Adipocyte (in vitro differentiated cells): Measurements from ENCODE around the gene ATOH1.

ENCODE experiments used
- DNase-seq: peaks from one replicate; pipeline ENCODE4 v3.0.0-alpha.2; 2015; ENCODE audit warnings: low read depth
- H3K27me3 ChIP-seq: replicated peaks from 2 replicates; pipeline ENCODE4 v1.7.0; 2013; ENCODE audit warnings: mild to moderate bottlenecking, low read length, moderate library complexity; ENCODE audit not compliant: control insufficient read depth, insufficient read depth
- H3K36me3 ChIP-seq: 2 replicates; pipeline ENCODE4 v1.7.0; 2013; ENCODE audit warnings: low read length, mild to moderate bottlenecking, moderate library complexity; ENCODE audit not compliant: control insufficient read depth, insufficient read depth, severe bottlenecking
- H3K4me1 ChIP-seq: 2 replicates; pipeline ENCODE4 v1.7.0; 2013; ENCODE audit warnings: mild to moderate bottlenecking, low read length, moderate library complexity; ENCODE audit not compliant: control insufficient read depth, insufficient read depth
- H3K4me3 ChIP-seq: 2 replicates; pipeline ENCODE4 v1.7.0; 2013; ENCODE audit warnings: mild to moderate bottlenecking, low read length, moderate library complexity
- H3K9ac ChIP-seq: 2 replicates; pipeline ENCODE4 v1.7.0; 2013; ENCODE audit warnings: mild to moderate bottlenecking, low read length, moderate library complexity
- H3K9me3 ChIP-seq: 2 replicates; pipeline ENCODE4 v1.7.0; 2013; ENCODE audit warnings: mild to moderate bottlenecking, low read length, moderate library complexity; ENCODE audit not compliant: control insufficient read depth

The ATOH1 gene

DNA sequence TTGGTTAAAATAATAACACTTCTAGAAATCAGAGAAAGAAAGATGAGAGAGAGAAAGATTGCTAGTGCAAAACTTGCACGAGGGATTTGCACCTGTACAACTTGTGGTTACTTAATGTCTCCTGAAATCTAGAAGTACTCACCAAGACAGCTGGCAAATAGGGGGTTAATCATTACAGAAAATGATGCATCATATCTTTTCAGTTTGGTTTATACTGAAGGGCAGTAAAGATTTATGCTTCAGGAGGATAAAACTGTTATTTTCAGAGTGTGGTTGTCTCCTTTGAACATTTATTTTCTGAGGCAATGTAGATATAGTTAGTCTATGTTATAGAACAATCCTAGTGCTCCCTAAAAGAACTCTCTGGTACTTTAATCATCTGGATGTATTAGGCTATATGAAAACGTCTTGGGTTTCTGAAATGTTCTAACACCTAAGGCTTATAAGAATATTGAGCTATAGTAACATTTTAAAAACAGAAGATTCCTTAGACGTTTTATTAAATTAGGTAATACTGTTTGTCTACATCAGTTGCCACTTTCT is 13.3 kb downstream of the ATOH1 start:
- DNase-seq: no peak
- H3K4me1 ChIP-seq: no peaks in the 10 kb centered on the region
- H3K27me3 ChIP-seq: peaks cover 7% of the 10 kb centered on the region
- no peaks in the 10 kb centered on the region for H3K9me3 ChIP-seq
- H3K4me3 ChIP-seq: no peak overlapping the region
- no peaks in the 10 kb centered on the region for H3K36me3 ChIP-seq
- no peak overlapping the region for H3K9ac ChIP-seq

DNA sequence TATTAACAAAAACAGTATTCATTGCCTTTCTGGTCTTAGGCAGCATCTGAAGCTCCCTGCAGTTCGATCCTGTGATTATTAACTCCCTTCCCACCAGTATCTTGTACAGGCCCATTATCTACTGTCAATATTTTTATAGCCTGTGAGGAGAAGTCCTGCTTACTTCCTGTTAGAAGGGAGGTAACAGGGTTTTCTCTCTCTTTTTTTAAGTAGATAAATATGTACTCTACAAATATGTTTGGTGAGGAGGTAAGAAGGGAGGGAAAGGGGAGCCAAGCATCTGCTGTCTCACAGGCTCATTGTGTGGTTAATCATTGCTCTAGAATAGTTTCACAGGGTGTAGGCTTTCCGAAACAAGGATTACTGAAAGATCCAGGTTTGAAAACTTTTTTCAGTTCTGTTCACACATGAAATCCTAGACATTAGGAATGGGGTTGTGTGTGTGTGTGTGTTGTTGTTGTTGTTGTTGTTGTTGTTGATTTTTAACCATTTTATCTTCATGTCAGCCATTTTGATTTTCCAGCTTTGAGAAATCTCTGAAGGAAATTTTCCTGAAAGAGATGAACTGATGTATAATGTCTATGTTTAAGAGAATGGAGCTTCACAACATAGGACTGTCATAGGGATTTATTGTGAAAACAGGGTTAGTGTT is 14.2 kb downstream of the ATOH1 start:
- H3K4me3 ChIP-seq: no peak overlapping the region
- H3K9me3 ChIP-seq: no peaks in the 10 kb centered on the region
- peaks cover 7% of the 10 kb centered on the region for H3K27me3 ChIP-seq
- DNase-seq: no peak
- H3K36me3 ChIP-seq: no peaks in the 10 kb centered on the region
- H3K9ac ChIP-seq: no peak overlapping the region
- H3K4me1 ChIP-seq: no peaks in the 10 kb centered on the region

DNA sequence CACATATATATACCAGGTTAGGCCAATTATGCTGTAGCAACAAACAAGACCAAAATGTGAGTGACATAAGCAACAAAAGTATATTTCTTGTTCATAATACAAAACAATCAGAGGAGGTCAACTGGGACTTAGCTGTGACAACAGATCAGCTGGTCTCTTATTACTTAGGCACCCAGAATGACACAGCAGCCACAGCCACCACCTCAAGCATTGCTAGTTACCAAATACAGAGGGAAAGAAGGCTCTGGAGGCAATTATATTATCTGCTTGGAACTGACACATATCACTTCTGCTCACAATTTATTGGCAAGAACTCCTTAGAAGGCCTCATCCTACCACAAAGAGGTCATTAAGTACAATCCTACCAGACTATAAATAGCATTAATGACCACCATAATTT is 15.2 kb downstream of the ATOH1 start:
- no peak overlapping the region for H3K9ac ChIP-seq
- H3K36me3 ChIP-seq: no peaks in the 10 kb centered on the region
- H3K4me1 ChIP-seq: no peaks in the 10 kb centered on the region
- DNase-seq: no peak
- H3K27me3 ChIP-seq: peaks cover 7% of the 10 kb centered on the region
- H3K4me3 ChIP-seq: no peak overlapping the region
- H3K9me3 ChIP-seq: no peaks in the 10 kb centered on the region

DNA sequence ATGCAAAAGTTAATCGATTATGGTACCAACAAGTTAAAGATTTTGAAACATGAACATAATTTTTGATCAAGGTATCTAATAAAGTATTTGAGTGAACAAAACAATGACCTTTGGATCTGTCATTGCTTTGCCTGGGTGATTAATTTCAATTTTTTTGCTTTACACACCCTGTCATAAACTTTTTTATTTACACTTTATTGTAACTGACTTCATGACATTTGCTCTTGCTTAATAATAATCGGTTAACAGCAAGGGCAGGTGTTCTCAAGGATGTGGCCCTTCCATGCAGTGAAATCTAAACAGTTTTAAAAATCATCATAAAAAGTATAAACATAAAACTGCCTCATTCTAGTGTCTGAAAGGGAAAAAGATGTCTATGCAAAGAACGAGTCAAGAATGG is 24.1 kb downstream of the ATOH1 start:
- H3K9me3 ChIP-seq: no peaks in the 10 kb centered on the region

DNA sequence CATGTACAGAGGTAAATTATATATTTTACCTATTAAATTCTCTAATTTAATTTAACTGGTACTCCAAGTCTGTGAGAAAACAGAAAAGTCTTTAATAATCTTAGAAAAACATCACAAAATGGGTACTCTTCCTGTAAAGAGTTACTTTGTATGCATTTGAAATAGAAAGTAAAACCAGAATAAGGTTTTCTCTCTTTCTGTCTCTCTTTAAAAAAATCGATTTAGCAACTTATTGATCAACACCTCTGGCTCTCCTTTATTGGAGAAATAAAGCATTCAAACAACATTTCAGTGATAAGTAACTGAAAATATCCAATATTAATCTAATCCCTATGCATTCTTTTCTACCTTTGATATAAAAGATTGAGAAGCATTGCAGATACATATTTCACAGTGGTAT is 27.4 kb downstream of the ATOH1 start:
- DNase-seq: no peak
- Histone ChIP-seq H3K9me3 (no peaks in the 10 kb centered on the region), H3K4me3 (no peak overlapping the region), H3K9ac (no peak overlapping the region), H3K4me1 (no peaks in the 10 kb centered on the region), H3K27me3 (no peaks in the 10 kb centered on the region), H3K36me3 (no peaks in the 10 kb centered on the region)

More for the DNA sequence above, 24.1 kb downstream of the ATOH1 start:
- Histone ChIP-seq H3K27me3 (no peaks in the 10 kb centered on the region), H3K36me3 (no peaks in the 10 kb centered on the region), H3K9ac (no peak overlapping the region), H3K4me3 (no peak overlapping the region), H3K4me1 (no peaks in the 10 kb centered on the region)
- no peak for DNase-seq

DNA sequence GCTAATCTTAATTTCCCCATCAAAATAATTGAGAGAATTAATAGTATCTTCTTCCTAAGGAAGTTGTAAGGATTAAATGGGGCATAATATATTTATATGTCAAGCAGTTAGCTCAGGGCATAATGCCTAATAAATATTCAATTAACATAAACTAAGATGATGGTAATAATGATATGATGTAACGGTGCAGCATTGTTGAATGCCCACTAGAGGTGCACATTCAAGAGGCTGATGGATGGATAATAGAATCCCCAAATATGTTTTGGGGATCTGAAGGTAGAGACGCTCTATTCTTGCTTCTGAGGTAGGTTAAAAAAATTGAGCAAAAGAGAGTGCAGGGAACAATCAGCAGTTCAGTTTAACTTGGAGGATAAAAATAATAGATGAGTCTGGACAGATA is 37.1 kb downstream of the ATOH1 start:
- no peak for DNase-seq
- Histone ChIP-seq H3K9me3 (peaks cover 5% of the 10 kb centered on the region), H3K4me3 (no peak overlapping the region), H3K4me1 (no peaks in the 10 kb centered on the region), H3K9ac (no peak overlapping the region), H3K36me3 (no peaks in the 10 kb centered on the region), H3K27me3 (no peaks in the 10 kb centered on the region)

DNA sequence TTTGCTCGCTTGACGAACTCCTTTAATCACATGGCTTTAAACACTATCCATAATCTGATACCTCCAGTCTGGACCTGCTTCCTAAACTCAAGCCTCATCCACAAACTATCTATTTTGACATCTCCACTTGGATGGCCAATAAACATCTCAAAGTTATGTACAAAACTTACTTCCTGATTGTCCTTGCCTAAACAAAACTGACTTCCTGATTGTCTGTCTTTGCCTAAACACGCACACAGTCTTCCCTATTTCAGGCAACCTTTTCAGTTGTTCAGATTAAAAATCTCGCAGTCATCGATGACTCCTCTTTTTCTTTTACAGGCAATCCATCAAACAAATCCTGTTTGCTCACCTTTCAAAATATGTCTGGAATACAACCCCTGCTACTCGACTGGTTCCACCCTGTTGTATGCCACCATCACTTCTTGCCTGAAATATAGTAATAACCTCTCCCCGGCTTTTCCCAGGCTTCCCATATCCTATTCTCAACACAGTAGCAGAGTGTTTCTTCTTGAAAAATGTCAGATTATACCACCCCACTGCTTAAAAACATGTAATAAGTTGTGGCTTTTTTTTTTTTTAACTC is 39.0 kb downstream of the ATOH1 start:
- Histone ChIP-seq H3K4me1 (no peaks in the 10 kb centered on the region), H3K9ac (no peak overlapping the region), H3K4me3 (no peak overlapping the region), H3K27me3 (no peaks in the 10 kb centered on the region), H3K36me3 (no peaks in the 10 kb centered on the region), H3K9me3 (no peaks in the 10 kb centered on the region)
- DNase-seq: no peak

DNA sequence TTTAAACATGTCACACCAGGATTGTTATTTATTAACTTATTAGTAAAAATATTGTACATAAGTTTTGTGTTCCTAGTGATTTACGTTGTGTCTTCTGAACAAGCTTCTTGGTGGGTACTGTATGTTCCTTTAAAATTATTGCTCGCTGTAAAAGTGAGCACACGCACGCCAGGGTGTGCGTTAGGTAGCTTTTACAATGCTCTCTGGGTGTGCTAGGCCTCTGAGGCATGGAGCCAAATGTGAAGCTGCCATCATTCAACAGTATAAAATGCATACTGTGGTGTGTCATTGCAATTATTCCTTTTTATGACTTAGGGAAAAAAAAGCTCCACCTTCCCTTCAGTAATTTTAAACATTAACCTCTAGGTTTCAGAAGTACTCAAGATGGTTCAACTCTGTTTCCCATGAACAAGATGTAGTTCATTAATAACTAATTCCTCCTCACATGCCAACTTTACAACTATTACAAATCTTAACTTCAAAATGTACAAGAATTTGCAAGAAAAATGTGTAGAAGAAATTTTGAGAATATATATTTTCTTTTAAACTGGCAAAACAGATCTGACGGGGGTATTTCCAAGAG is 42.4 kb downstream of the ATOH1 start:
- H3K4me1 ChIP-seq: no peaks in the 10 kb centered on the region
- no peaks in the 10 kb centered on the region for H3K9me3 ChIP-seq
- H3K36me3 ChIP-seq: no peaks in the 10 kb centered on the region
- no peak for DNase-seq
- H3K9ac ChIP-seq: no peak overlapping the region
- H3K4me3 ChIP-seq: no peak overlapping the region
- no peaks in the 10 kb centered on the region for H3K27me3 ChIP-seq

DNA sequence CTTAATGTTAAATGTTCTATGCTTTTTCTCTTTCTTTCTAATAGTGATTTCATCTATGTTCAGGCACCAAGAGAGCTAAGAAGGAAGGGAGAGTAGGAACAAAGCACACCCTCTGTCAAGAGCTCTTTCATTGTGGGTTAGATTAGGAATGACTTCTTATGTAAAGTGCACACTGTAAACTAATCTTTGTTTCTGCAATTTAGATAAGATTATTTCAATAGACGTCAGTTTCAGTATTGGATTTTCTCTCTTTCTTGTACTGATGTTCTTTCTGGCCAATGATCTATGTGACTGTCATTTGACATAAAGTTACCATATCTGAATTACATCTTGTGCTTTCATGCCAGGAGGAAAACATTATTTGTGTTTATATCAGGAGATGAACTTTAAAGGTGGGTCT is 48.2 kb downstream of the ATOH1 start:
- Histone ChIP-seq H3K9ac (no peak overlapping the region), H3K27me3 (no peaks in the 10 kb centered on the region), H3K4me1 (no peaks in the 10 kb centered on the region), H3K9me3 (no peaks in the 10 kb centered on the region), H3K36me3 (no peaks in the 10 kb centered on the region), H3K4me3 (no peak overlapping the region)
- DNase-seq: no peak

DNA sequence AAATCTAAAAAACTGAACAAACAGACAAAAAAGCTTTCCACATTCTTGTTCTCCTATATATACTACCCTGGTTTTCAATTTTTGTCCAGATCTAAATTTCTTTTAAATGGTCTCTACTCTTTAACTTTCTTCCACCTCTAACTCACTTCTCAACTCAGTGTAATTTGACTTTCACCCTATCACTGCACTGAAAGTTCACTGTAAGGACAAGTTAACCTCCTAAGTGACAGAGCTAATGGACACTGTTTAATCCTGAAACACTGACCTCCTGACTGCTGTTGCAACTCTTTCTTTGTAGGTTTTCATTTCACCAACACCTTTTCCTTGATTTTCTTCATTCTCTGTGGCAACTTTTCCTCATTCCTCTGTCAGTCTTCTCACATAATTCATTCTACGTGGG is 50.0 kb downstream of the ATOH1 start:
- H3K4me1 ChIP-seq: no peaks in the 10 kb centered on the region
- DNase-seq: no peak
- no peak overlapping the region for H3K9ac ChIP-seq
- H3K9me3 ChIP-seq: no peaks in the 10 kb centered on the region
- H3K4me3 ChIP-seq: no peak overlapping the region
- no peaks in the 10 kb centered on the region for H3K36me3 ChIP-seq
- H3K27me3 ChIP-seq: no peaks in the 10 kb centered on the region

DNA sequence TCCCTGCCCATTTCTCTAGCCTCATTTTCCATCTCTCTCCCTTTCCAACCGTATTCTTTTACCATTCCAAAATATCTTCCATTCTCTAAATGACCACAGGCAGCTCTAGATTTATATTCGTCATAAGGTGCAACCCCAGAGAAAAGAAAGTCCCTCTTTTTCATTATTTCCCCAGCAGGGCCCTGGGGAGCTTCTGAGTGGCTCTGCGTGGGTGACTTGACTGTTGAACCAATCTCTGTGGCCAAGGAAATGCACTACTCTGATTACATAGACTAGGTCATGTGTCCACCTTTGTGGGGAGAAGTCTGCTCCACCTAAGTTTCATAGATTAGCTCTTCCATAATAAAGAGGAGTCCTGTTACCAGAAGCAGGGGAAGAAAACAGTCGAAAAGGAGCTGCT is 51.4 kb downstream of the ATOH1 start:
- Histone ChIP-seq H3K4me1 (no peaks in the 10 kb centered on the region), H3K9ac (no peak overlapping the region), H3K36me3 (no peaks in the 10 kb centered on the region), H3K27me3 (no peaks in the 10 kb centered on the region), H3K4me3 (no peak overlapping the region), H3K9me3 (no peaks in the 10 kb centered on the region)
- no peak for DNase-seq
